ENCODE measurements around the gene CEMIP2.
A peak's percentile ranks its signal among the peaks of the same experiment; 100 is the strongest.

Gene CEMIP2

GRCh38 chr9:71683598-71684235, 84.6 kb downstream of the CEMIP2 start:
- no CpG with 5 or more reads among the region's 9 CpGs for WGBS (ENCODE audit: extremely low coverage, insufficient coverage, insufficient read length)
- no peak overlapping the region for H3K4me2 ChIP-seq (ENCODE audit: low read length)

DNA sequence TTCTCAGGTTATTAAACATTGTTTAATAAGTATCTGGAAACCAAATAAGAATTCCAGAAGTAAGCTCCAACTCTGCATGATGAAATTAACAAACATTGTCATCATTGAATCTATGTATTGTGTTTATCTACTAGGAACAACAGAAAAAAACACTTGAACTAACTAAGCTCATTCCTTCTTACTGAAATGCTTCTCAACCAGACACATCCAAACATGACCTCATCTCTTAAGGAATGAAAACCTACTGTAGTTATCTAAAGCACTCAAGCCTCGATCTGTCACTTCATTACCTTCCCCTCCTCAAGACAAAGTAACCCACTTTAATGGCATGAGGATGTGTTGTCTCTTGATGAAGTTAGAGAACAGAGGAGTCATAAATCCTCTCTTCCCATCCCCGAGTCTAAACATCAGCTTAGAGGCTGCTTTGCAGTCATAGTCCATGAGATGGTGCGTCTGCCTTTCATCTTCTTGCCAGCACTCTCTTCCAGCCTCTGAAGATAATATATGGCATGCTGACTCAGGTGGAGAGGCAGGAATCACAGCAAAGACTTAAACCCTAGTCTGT, 86.5 kb downstream of the CEMIP2 start:
- Histone ChIP-seq H2BK120ac (ENCODE audit: insufficient read depth, low read length, poor library complexity) (no peak overlapping the region), H3K9ac (ENCODE audit: low read length) (no peak overlapping the region), H2BK5ac (ENCODE audit: low read depth, low read length, poor library complexity) (no peak overlapping the region), H3K4me2 (ENCODE audit: low read length) (no peak overlapping the region), H3K27ac (ENCODE audit: low read depth, low read length) (peak overlapping the region; percentile 92), H2BK12ac (ENCODE audit: low read length) (no peak overlapping the region), H2AK5ac (ENCODE audit: low read length) (no peak overlapping the region), H3K23ac (ENCODE audit: low read length) (no peak overlapping the region), H4K91ac (ENCODE audit: low read depth, low read length) (no peak overlapping the region), H3K79me1 (ENCODE audit: low read length) (peaks cover 21% of the 10 kb centered on the region), H4K8ac (ENCODE audit: low read depth, low read length) (no peak overlapping the region), H3K9me3 (ENCODE audit: insufficient read depth, low read depth, low read length) (no peaks in the 10 kb centered on the region), H3K4me3 (ENCODE audit: low read depth, low read length) (no peak overlapping the region), H3K36me3 (ENCODE audit: control insufficient read depth in 1 of 2, insufficient read depth in 2 of 2, low read length in 2 of 2) (peaks cover 6 to 11% of the 10 kb centered on the region in 2 experiments), H4K12ac (ENCODE audit: low read depth, low read length) (no peak overlapping the region), H3K4ac (ENCODE audit: low read depth, low read length) (no peak overlapping the region), H3K27me3 (ENCODE audit: insufficient read depth, low read length) (no peaks in the 10 kb centered on the region), H3K14ac (ENCODE audit: low read length) (no peak overlapping the region), H3K79me2 (ENCODE audit: control insufficient read depth, insufficient read depth, low read length, poor library complexity) (peaks cover 2% of the 10 kb centered on the region), H2AFZ (ENCODE audit: insufficient read depth, low read length, poor library complexity) (no peak overlapping the region), H3K4me1 (ENCODE audit: control insufficient read depth in 1 of 2, insufficient read depth in 2 of 2, low read length in 2 of 2) (peaks cover 13 to 20% of the 10 kb centered on the region in 2 experiments), H3K18ac (ENCODE audit: low read length) (no peak overlapping the region)
- no CpG with 5 or more reads among the region's 3 CpGs for WGBS (ENCODE audit: extremely low coverage, insufficient coverage, insufficient read length)
- peak; percentile 52 to 72 for DNase-seq

More at GRCh38 chr9:71683598-71684235, 84.6 kb downstream of the CEMIP2 start:
- Histone ChIP-seq H4K91ac (ENCODE audit: low read depth, low read length) (peak overlapping the region; percentile 0), H2BK120ac (ENCODE audit: insufficient read depth, low read length, poor library complexity) (peak overlapping the region; percentile 1), H3K14ac (ENCODE audit: low read length) (no peak overlapping the region), H2BK12ac (ENCODE audit: low read length) (no peak overlapping the region), H3K18ac (ENCODE audit: low read length) (peak overlapping the region; percentile 2), H3K79me2 (ENCODE audit: control insufficient read depth, insufficient read depth, low read length, poor library complexity) (peaks cover 2% of the 10 kb centered on the region), H3K36me3 (ENCODE audit: control insufficient read depth in 1 of 2, insufficient read depth in 2 of 2, low read length in 2 of 2) (peaks cover 14 to 22% of the 10 kb centered on the region in 2 experiments), H4K8ac (ENCODE audit: low read depth, low read length) (no peak overlapping the region), H3K4me3 (ENCODE audit: low read depth, low read length) (no peak overlapping the region), H3K4me1 (ENCODE audit: control insufficient read depth in 1 of 2, insufficient read depth in 2 of 2, low read length in 2 of 2) (peaks cover 12 to 14% of the 10 kb centered on the region in 2 experiments), H3K9me3 (ENCODE audit: insufficient read depth, low read depth, low read length) (no peaks in the 10 kb centered on the region), H3K4ac (ENCODE audit: low read depth, low read length) (no peak overlapping the region), H3K27ac (ENCODE audit: low read depth, low read length) (peak overlapping the region; percentile 57), H2AK5ac (ENCODE audit: low read length) (no peak overlapping the region), H3K27me3 (ENCODE audit: insufficient read depth, low read length) (no peaks in the 10 kb centered on the region), H2BK5ac (ENCODE audit: low read depth, low read length, poor library complexity) (peak overlapping the region; percentile 3), H3K9ac (ENCODE audit: low read length) (no peak overlapping the region), H3K79me1 (ENCODE audit: low read length) (peaks cover 12% of the 10 kb centered on the region), H3K23ac (ENCODE audit: low read length) (no peak overlapping the region), H2AFZ (ENCODE audit: insufficient read depth, low read length, poor library complexity) (no peak overlapping the region), H4K12ac (ENCODE audit: low read depth, low read length) (no peak overlapping the region)
- peak in 1 of 2 donors; percentile 31 for DNase-seq

DNA sequence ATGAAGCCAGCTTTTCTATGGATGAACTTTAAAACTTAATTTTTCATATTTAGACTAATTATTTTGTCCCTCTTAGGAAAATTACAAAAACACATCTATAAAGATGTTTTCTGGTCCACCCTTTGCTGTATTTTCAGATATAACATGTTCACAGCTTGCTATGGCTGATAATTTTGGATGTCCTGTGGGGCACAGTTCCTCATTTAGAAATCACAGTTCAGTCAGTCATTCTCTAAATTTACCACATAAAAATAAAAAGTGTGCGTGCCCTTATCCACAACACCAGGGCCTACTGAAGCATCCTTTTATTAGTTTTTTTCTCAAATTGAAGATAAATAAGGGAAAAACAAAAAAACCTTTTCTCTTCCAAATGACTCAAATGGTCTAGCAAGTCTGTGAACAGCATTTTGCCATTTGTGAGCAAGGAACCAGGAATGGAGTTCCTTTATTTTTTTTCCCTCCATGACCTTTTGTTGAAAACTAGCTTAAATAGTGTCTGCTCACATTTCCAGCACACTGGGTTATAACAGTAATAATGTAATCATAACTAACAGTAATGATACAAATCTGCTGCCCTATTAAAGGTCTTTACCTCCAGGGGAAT, 87.1 kb downstream of the CEMIP2 start:
- Histone ChIP-seq H3K4ac (ENCODE audit: low read depth, low read length) (no peak overlapping the region), H2AK5ac (ENCODE audit: low read length) (no peak overlapping the region), H2BK120ac (ENCODE audit: insufficient read depth, low read length, poor library complexity) (peak overlapping the region; percentile 77), H3K4me1 (ENCODE audit: control insufficient read depth in 1 of 2, insufficient read depth in 2 of 2, low read length in 2 of 2) (peaks cover 13 to 20% of the 10 kb centered on the region in 2 experiments), H4K12ac (ENCODE audit: low read depth, low read length) (no peak overlapping the region), H3K27ac (ENCODE audit: low read depth, low read length) (peak overlapping the region; percentile 92), H3K4me2 (ENCODE audit: low read length) (no peak overlapping the region), H3K14ac (ENCODE audit: low read length) (no peak overlapping the region), H3K79me2 (ENCODE audit: control insufficient read depth, insufficient read depth, low read length, poor library complexity) (peaks cover 2% of the 10 kb centered on the region), H3K9ac (ENCODE audit: low read length) (no peak overlapping the region), H2AFZ (ENCODE audit: insufficient read depth, low read length, poor library complexity) (no peak overlapping the region), H2BK5ac (ENCODE audit: low read depth, low read length, poor library complexity) (no peak overlapping the region), H3K9me3 (ENCODE audit: insufficient read depth, low read depth, low read length) (no peaks in the 10 kb centered on the region), H3K27me3 (ENCODE audit: insufficient read depth, low read length) (no peaks in the 10 kb centered on the region), H3K4me3 (ENCODE audit: low read depth, low read length) (no peak overlapping the region), H4K91ac (ENCODE audit: low read depth, low read length) (no peak overlapping the region), H3K79me1 (ENCODE audit: low read length) (peaks cover 23% of the 10 kb centered on the region), H4K8ac (ENCODE audit: low read depth, low read length) (no peak overlapping the region), H3K36me3 (ENCODE audit: control insufficient read depth in 1 of 2, insufficient read depth in 2 of 2, low read length in 2 of 2) (peaks cover 6 to 11% of the 10 kb centered on the region in 2 experiments), H3K23ac (ENCODE audit: low read length) (no peak overlapping the region), H2BK12ac (ENCODE audit: low read length) (no peak overlapping the region), H3K18ac (ENCODE audit: low read length) (no peak overlapping the region)
- DNase-seq = no peak
- WGBS (ENCODE audit: extremely low coverage, insufficient coverage, insufficient read length) = no CpG with 5 or more reads among the region's 1 CpG

DNA sequence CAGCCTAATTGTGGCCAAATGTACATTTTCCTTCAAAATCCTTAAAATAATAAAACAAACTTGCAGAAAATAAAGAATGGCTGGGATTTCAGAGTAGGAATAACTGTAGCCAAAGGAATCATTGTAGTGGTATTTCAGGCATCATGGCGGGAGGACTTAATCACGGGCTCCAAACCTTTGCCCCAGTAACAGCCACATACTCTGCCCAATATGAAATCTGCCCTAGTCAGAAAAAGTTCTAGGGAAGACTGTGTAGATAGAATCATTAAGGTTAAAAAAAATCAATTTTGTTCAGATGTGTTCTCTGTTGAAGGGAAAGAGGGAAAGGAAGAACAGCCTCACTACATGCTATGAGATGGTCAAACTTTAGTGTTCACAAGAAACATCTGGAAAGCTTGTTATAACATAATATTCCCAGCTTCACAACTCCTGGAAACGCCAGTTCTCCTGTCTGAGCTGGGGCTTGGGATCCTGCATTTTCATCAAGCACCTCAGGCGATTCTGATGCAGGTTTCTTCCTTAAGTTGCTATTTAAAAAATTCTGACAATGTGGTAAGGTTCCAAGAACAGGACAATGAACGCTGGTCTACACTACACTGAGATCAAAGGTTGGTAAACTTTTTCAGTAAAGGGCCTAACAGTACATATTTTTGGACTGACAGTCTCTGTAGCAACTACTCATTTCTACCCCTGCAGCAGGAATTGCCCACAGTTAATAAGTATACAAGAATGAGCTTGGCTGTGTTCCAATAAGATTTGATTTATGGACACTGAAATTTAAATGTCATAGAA, 87.9 kb downstream of the CEMIP2 start:
- H2BK120ac ChIP-seq (ENCODE audit: insufficient read depth, low read length, poor library complexity) = peak overlapping the region; percentile 71
- peak overlapping the region; percentile 42 for H3K4me2 ChIP-seq (ENCODE audit: low read length)
- H4K91ac ChIP-seq (ENCODE audit: low read depth, low read length) = peak overlapping the region; percentile 64

More for the DNA sequence above, 87.9 kb downstream of the CEMIP2 start:
- Histone ChIP-seq H3K4me3 (ENCODE audit: low read depth, low read length) (no peak overlapping the region), H3K23ac (ENCODE audit: low read length) (no peak overlapping the region), H3K79me1 (ENCODE audit: low read length) (peaks cover 23% of the 10 kb centered on the region), H2BK12ac (ENCODE audit: low read length) (no peak overlapping the region), H3K18ac (ENCODE audit: low read length) (no peak overlapping the region), H3K79me2 (ENCODE audit: control insufficient read depth, insufficient read depth, low read length, poor library complexity) (peaks cover 2% of the 10 kb centered on the region), H2AFZ (ENCODE audit: insufficient read depth, low read length, poor library complexity) (no peak overlapping the region), H3K36me3 (ENCODE audit: control insufficient read depth in 1 of 2, insufficient read depth in 2 of 2, low read length in 2 of 2) (peaks cover 3 to 9% of the 10 kb centered on the region in 2 experiments), H3K9me3 (ENCODE audit: insufficient read depth, low read depth, low read length) (no peaks in the 10 kb centered on the region), H3K27me3 (ENCODE audit: insufficient read depth, low read length) (no peaks in the 10 kb centered on the region), H3K4ac (ENCODE audit: low read depth, low read length) (no peak overlapping the region), H2BK5ac (ENCODE audit: low read depth, low read length, poor library complexity) (peak overlapping the region; percentile 60), H2AK5ac (ENCODE audit: low read length) (no peak overlapping the region), H3K9ac (ENCODE audit: low read length) (no peak overlapping the region), H4K8ac (ENCODE audit: low read depth, low read length) (no peak overlapping the region), H3K27ac (ENCODE audit: low read depth, low read length) (peak overlapping the region; percentile 95), H3K4me1 (ENCODE audit: control insufficient read depth in 1 of 2, insufficient read depth in 2 of 2, low read length in 2 of 2) (peaks cover 13 to 20% of the 10 kb centered on the region in 2 experiments), H4K12ac (ENCODE audit: low read depth, low read length) (no peak overlapping the region), H3K14ac (ENCODE audit: low read length) (no peak overlapping the region)
- peak; percentile 90 to 98 for DNase-seq
- no CpG with 5 or more reads among the region's 5 CpGs for WGBS (ENCODE audit: extremely low coverage, insufficient coverage, insufficient read length)

Measured in trophoblast cell (in vitro differentiated cells and primary cell).